Mesothelial cell of epicardium (in vitro differentiated cells): ENCODE results near the gene KCNK6. TPM values are rescaled to one million over a fixed set of nuclear protein-coding genes. Genes with fewer than 3 reads are reported as not detected.

Experiments
- DNase-seq, 2 experiments: peaks; one replicate each; pipeline ENCODE4 v3.0.0; 2021; ENCODE audit warnings: low spot score in 2 of 2; ENCODE audit not compliant: unreplicated experiment in 2 of 2
- H3K27ac Mint-ChIP-seq: 2 replicates; pipeline ENCODE4 v1.8.0; 2021; ENCODE audit warnings: mixed read lengths
- H3K27me3 Mint-ChIP-seq: 2 replicates; pipeline ENCODE4 v1.8.0; 2021; ENCODE audit warnings: low read depth, mixed read lengths
- H3K36me3 Mint-ChIP-seq: 2 replicates; pipeline ENCODE4 v1.8.0; 2021; ENCODE audit warnings: mixed read lengths
- H3K4me1 Mint-ChIP-seq: 2 replicates; pipeline ENCODE4 v1.8.0; 2021; ENCODE audit warnings: mixed read lengths
- H3K4me3 Mint-ChIP-seq: 2 replicates; pipeline ENCODE4 v1.8.0; 2021; ENCODE audit warnings: mild to moderate bottlenecking, moderate library complexity, mixed read lengths
- H3K9me3 Mint-ChIP-seq: 2 replicates; pipeline ENCODE4 v1.8.0; 2021; ENCODE audit warnings: mixed read lengths
- CTCF ChIP-seq: fragments of 200-600 bp; sonication (generic); IDR thresholded peaks from one replicate; pipeline ENCODE4 v1.5.0; 2021; ENCODE audit warnings: antibody characterized with exemption; ENCODE audit not compliant: unreplicated experiment
- total RNA-seq: library from RNA; stranded (reverse); gene quantifications from 3 replicates; pipeline ENCODE4 v1.2.1, GENCODE V29; 2021

Gene KCNK6
- total RNA-seq, 1 donor from 2014 or later, result 2.9 TPM

- H3K4me1 Mint-ChIP-seq, result peaks cover 15% of the 10 kb centered on the region
- no peaks in the 10 kb centered on the region for H3K9me3 Mint-ChIP-seq
- no peak for TF ChIP-seq CTCF
- no peak overlapping the region for H3K4me3 Mint-ChIP-seq
- H3K36me3 Mint-ChIP-seq, result peaks cover 4% of the 10 kb centered on the region
- no peak for DNase-seq
- no peaks in the 10 kb centered on the region for H3K27me3 Mint-ChIP-seq
- H3K27ac Mint-ChIP-seq, result no peak overlapping the region
These were observed 21.3 kb downstream of the KCNK6 start for GRCh38 chr19:38340927-38341326.

- no peaks in the 10 kb centered on the region for H3K36me3 Mint-ChIP-seq
- H3K4me3 Mint-ChIP-seq, result no peak overlapping the region
- H3K4me1 Mint-ChIP-seq, result no peaks in the 10 kb centered on the region
- no peaks in the 10 kb centered on the region for H3K9me3 Mint-ChIP-seq
- DNase-seq, result no peak
- no peaks in the 10 kb centered on the region for H3K27me3 Mint-ChIP-seq
- no peak for TF ChIP-seq CTCF
- H3K27ac Mint-ChIP-seq, result no peak overlapping the region
These were observed 27.2 kb downstream of the KCNK6 start for GRCh38 chr19:38346837-38347236.

GRCh38 chr19:38350883-38351282 lies 31.2 kb downstream of the KCNK6 start:
- H3K4me1 Mint-ChIP-seq, result no peaks in the 10 kb centered on the region
- no peak overlapping the region for H3K27ac Mint-ChIP-seq
- no peaks in the 10 kb centered on the region for H3K9me3 Mint-ChIP-seq
- no peak overlapping the region for H3K4me3 Mint-ChIP-seq
- no peak for TF ChIP-seq CTCF
- no peaks in the 10 kb centered on the region for H3K36me3 Mint-ChIP-seq
- no peak for DNase-seq
- H3K27me3 Mint-ChIP-seq, result peaks cover 4% of the 10 kb centered on the region

GRCh38 chr19:38351865-38352395 lies 32.3 kb downstream of the KCNK6 start:
- H3K27ac Mint-ChIP-seq, result no peak overlapping the region
- no peaks in the 10 kb centered on the region for H3K36me3 Mint-ChIP-seq

GRCh38 chr19:38352611-38353010 lies 33.0 kb downstream of the KCNK6 start:
- Mint-ChIP-seq H3K27ac (no peak overlapping the region), H3K4me3 (no peak overlapping the region), H3K36me3 (no peaks in the 10 kb centered on the region), H3K9me3 (no peaks in the 10 kb centered on the region), H3K4me1 (no peaks in the 10 kb centered on the region), H3K27me3 (peaks cover 21% of the 10 kb centered on the region)
- no peak for TF ChIP-seq CTCF
- DNase-seq, result no peak

More at GRCh38 chr19:38351865-38352395, 32.3 kb downstream of the KCNK6 start:
- no peak for DNase-seq
- Mint-ChIP-seq H3K4me3 (no peak overlapping the region), H3K27me3 (peaks cover 15% of the 10 kb centered on the region), H3K4me1 (no peaks in the 10 kb centered on the region), H3K9me3 (no peaks in the 10 kb centered on the region)
- TF ChIP-seq CTCF, result no peak
